Measurements from ENCODE around the gene SNRNP27. TPM values are rescaled to one million over a fixed set of nuclear protein-coding genes. Genes with fewer than 3 reads are reported as not detected.
A peak's percentile ranks its signal among the peaks of the same experiment; 100 is the strongest.

SNRNP27 gene
- total RNA-seq, 5 donors from 2014 or later (not counting 1 experiment from before 2014, with no cell fraction given) = 38.3 to 51.1 (median 42.0) TPM

GRCh38 chr2:69933839-69934613 lies 40.3 kb downstream of the SNRNP27 start:
- no peak for DNase-seq
- Histone ChIP-seq H3K4me3 (ENCODE audit: control insufficient read depth in 1 of 2, extremely low read depth in 1 of 2, low read length in 1 of 2) (no peak overlapping the region), H3K27ac (ENCODE audit: low read length) (no peak overlapping the region), H3K36me3 (ENCODE audit: control insufficient read depth in 2 of 2, extremely low read depth in 1 of 2, insufficient read depth in 1 of 2, low read length in 1 of 2) (peaks cover 21 to 48% of the 10 kb centered on the region in 2 donors), H3K27me3 (replicated peaks in 1 of 2; ENCODE audit: control insufficient read depth in 2 of 2, extremely low read depth in 1 of 2, insufficient read depth in 2 of 2, low read length in 1 of 2) (no peaks in the 10 kb centered on the region), H3K9me3 (no peaks in the 10 kb centered on the region), H3K4me1 (ENCODE audit: control insufficient read depth in 1 of 2, extremely low read depth in 1 of 2, insufficient read depth in 2 of 2, low read length in 2 of 2) (peaks cover 0 to 8% of the 10 kb centered on the region in 2 experiments)
- H3K27ac Mint-ChIP-seq = peak overlapping the region; percentile 7 to 72
- WGBS (ENCODE audit: insufficient coverage) = 63% methylated on average over 3 of the region's 4 CpGs
- ChIA-PET CTCF (interaction anchor here (0.5 to 1.4 kb wide), 2 partner anchors 19 to 558 kb away, joined by 4 read pairs; partner anchors contain the start of gene MXD1 (in 1 of the 2)), POLR2A (interaction anchor here (0.6 kb wide), 2 partner anchors 177 to 354 kb away, joined by 3 read pairs; no protein-coding TSS in a partner anchor)
- ATAC-seq (replicated peaks in 1 of 4) = no peak
- no peak overlapping the region for H3K4me3 Mint-ChIP-seq
- no peaks in the 10 kb centered on the region for H3K9me3 Mint-ChIP-seq
- H3K36me3 Mint-ChIP-seq = peaks cover 56% of the 10 kb centered on the region
- peaks cover 26 to 35% (median 29%) of the 10 kb centered on the region in 3 donors for H3K4me1 Mint-ChIP-seq
- no peaks in the 10 kb centered on the region for H3K27me3 Mint-ChIP-seq

GRCh38 chr2:69934614-69934908 lies 40.8 kb downstream of the SNRNP27 start:
- Histone ChIP-seq H3K36me3 (ENCODE audit: control insufficient read depth in 2 of 2, extremely low read depth in 1 of 2, insufficient read depth in 1 of 2, low read length in 1 of 2) (peaks cover 22 to 47% of the 10 kb centered on the region in 2 donors), H3K4me3 (ENCODE audit: control insufficient read depth in 1 of 2, extremely low read depth in 1 of 2, low read length in 1 of 2) (no peak overlapping the region), H3K27ac (ENCODE audit: low read length) (no peak overlapping the region), H3K27me3 (replicated peaks in 1 of 2; ENCODE audit: control insufficient read depth in 2 of 2, extremely low read depth in 1 of 2, insufficient read depth in 2 of 2, low read length in 1 of 2) (no peaks in the 10 kb centered on the region), H3K4me1 (ENCODE audit: control insufficient read depth in 1 of 2, extremely low read depth in 1 of 2, insufficient read depth in 2 of 2, low read length in 2 of 2) (peaks cover 0 to 8% of the 10 kb centered on the region in 2 experiments), H3K9me3 (no peaks in the 10 kb centered on the region)
- ATAC-seq (replicated peaks in 1 of 4) = no peak
- peaks cover 23 to 32% (median 29%) of the 10 kb centered on the region in 3 donors for H3K4me1 Mint-ChIP-seq
- peak overlapping the region; percentile 7 to 72 for H3K27ac Mint-ChIP-seq
- ChIA-PET POLR2A (interaction anchor here in 1 of 2 donors (0.6 kb wide), 1 partner anchor 354 kb away, joined by 3 read pairs; no protein-coding TSS in a partner anchor), CTCF (interaction anchor here (0.5 to 1.4 kb wide), 2 partner anchors 20 to 559 kb away, joined by 4 read pairs; partner anchors contain the start of gene MXD1 (in 1 of the 2))
- no peaks in the 10 kb centered on the region for H3K27me3 Mint-ChIP-seq
- no peak overlapping the region for H3K4me3 Mint-ChIP-seq
- no CpG with 5 or more reads among the region's 1 CpG for WGBS (ENCODE audit: insufficient coverage)
- H3K36me3 Mint-ChIP-seq = peaks cover 55% of the 10 kb centered on the region
- no peak for DNase-seq
- H3K9me3 Mint-ChIP-seq = no peaks in the 10 kb centered on the region

- Mint-ChIP-seq H3K36me3 (peaks cover 53% of the 10 kb centered on the region), H3K9me3 (no peaks in the 10 kb centered on the region), H3K4me1 (peaks cover 24 to 30% (median 26%) of the 10 kb centered on the region in 3 donors), H3K4me3 (no peak overlapping the region), H3K27ac (no peak overlapping the region), H3K27me3 (no peaks in the 10 kb centered on the region)
- Histone ChIP-seq H3K4me3 (ENCODE audit: control insufficient read depth in 1 of 2, extremely low read depth in 1 of 2, low read length in 1 of 2) (no peak overlapping the region), H3K36me3 (ENCODE audit: control insufficient read depth in 2 of 2, extremely low read depth in 1 of 2, insufficient read depth in 1 of 2, low read length in 1 of 2) (peaks cover 25 to 52% of the 10 kb centered on the region in 2 donors), H3K27ac (ENCODE audit: low read length) (no peak overlapping the region), H3K27me3 (replicated peaks in 1 of 2; ENCODE audit: control insufficient read depth in 2 of 2, extremely low read depth in 1 of 2, insufficient read depth in 2 of 2, low read length in 1 of 2) (no peaks in the 10 kb centered on the region), H3K4me1 (ENCODE audit: control insufficient read depth in 1 of 2, extremely low read depth in 1 of 2, insufficient read depth in 2 of 2, low read length in 2 of 2) (peaks cover 0 to 8% of the 10 kb centered on the region in 2 experiments), H3K9me3 (no peaks in the 10 kb centered on the region)
- 93% methylated on average over 3 of the region's 5 CpGs for WGBS (ENCODE audit: insufficient coverage)
- ATAC-seq (replicated peaks in 1 of 4) (no peak), DNase-seq (no peak)
- POLR2A ChIA-PET = no interaction called here
- CTCF ChIA-PET = interaction anchor here in 1 of 2 donors (1.4 kb wide), 1 partner anchor 20 kb away, joined by 4 read pairs; the partner anchor contains the start of gene MXD1
Measured at GRCh38 chr2:69935011-69935410, 41.3 kb downstream of the SNRNP27 start.

GRCh38 chr2:69936906-69937305 lies 43.1 kb downstream of the SNRNP27 start:
- H3K36me3 ChIP-seq (ENCODE audit: control insufficient read depth in 2 of 2, extremely low read depth in 1 of 2, insufficient read depth in 1 of 2, low read length in 1 of 2) = peaks cover 25 to 65% of the 10 kb centered on the region in 2 donors
- ATAC-seq (replicated peaks in 1 of 4) = no peak
- H3K9me3 ChIP-seq = no peaks in the 10 kb centered on the region
- 93% methylated on average over 11 of the region's 11 CpGs for WGBS (ENCODE audit: insufficient coverage)
- peak overlapping the region in 1 of 2 donors; percentile 23 for H3K27ac Mint-ChIP-seq
- ChIA-PET POLR2A (no interaction called here), CTCF (interaction anchor here in 1 of 2 donors (0.6 kb wide), 1 partner anchor 14 kb away, joined by 3 read pairs; no protein-coding TSS in a partner anchor)
- DNase-seq = no peak
- H3K4me1 Mint-ChIP-seq = peaks cover 12 to 21% (median 17%) of the 10 kb centered on the region in 3 donors
- H3K27me3 ChIP-seq (replicated peaks in 1 of 2; ENCODE audit: control insufficient read depth in 2 of 2, extremely low read depth in 1 of 2, insufficient read depth in 2 of 2, low read length in 1 of 2) = no peaks in the 10 kb centered on the region
- H3K4me3 ChIP-seq (ENCODE audit: control insufficient read depth in 1 of 2, extremely low read depth in 1 of 2, low read length in 1 of 2) = no peak overlapping the region
- H3K36me3 Mint-ChIP-seq = peaks cover 60% of the 10 kb centered on the region
- no peaks in the 10 kb centered on the region for H3K9me3 Mint-ChIP-seq
- H3K27me3 Mint-ChIP-seq = no peaks in the 10 kb centered on the region
- no peak overlapping the region for H3K4me3 Mint-ChIP-seq
- no peak overlapping the region for H3K27ac ChIP-seq (ENCODE audit: low read length)
- peaks cover 0 to 5% of the 10 kb centered on the region in 2 experiments for H3K4me1 ChIP-seq (ENCODE audit: control insufficient read depth in 1 of 2, extremely low read depth in 1 of 2, insufficient read depth in 2 of 2, low read length in 2 of 2)

- POLR2A ChIA-PET = no interaction called here
- Mint-ChIP-seq H3K27ac (no peak overlapping the region), H3K27me3 (no peaks in the 10 kb centered on the region), H3K4me3 (no peak overlapping the region), H3K36me3 (peaks cover 65% of the 10 kb centered on the region), H3K9me3 (no peaks in the 10 kb centered on the region), H3K4me1 (peaks cover 6 to 15% (median 13%) of the 10 kb centered on the region in 3 donors)
- Histone ChIP-seq H3K36me3 (ENCODE audit: control insufficient read depth in 2 of 2, extremely low read depth in 1 of 2, insufficient read depth in 1 of 2, low read length in 1 of 2) (peaks cover 25 to 69% of the 10 kb centered on the region in 2 donors), H3K4me1 (ENCODE audit: control insufficient read depth in 1 of 2, extremely low read depth in 1 of 2, insufficient read depth in 2 of 2, low read length in 2 of 2) (no peaks in the 10 kb centered on the region), H3K27me3 (replicated peaks in 1 of 2; ENCODE audit: control insufficient read depth in 2 of 2, extremely low read depth in 1 of 2, insufficient read depth in 2 of 2, low read length in 1 of 2) (no peaks in the 10 kb centered on the region), H3K27ac (ENCODE audit: low read length) (no peak overlapping the region), H3K4me3 (ENCODE audit: control insufficient read depth in 1 of 2, extremely low read depth in 1 of 2, low read length in 1 of 2) (no peak overlapping the region), H3K9me3 (no peaks in the 10 kb centered on the region)
- 95% methylated on average over 13 of the region's 14 CpGs for WGBS (ENCODE audit: insufficient coverage)
- CTCF ChIA-PET = no interaction called here
- DNase-seq (no peak), ATAC-seq (replicated peaks in 1 of 4) (no peak)
Measured at GRCh38 chr2:69937968-69938367, 44.2 kb downstream of the SNRNP27 start.

GRCh38 chr2:69939722-69940121 lies 46.0 kb downstream of the SNRNP27 start:
- ChIA-PET POLR2A (interaction anchor here in 1 of 2 donors (0.6 kb wide), 1 partner anchor 129 kb away, joined by 8 read pairs; no protein-coding TSS in a partner anchor), CTCF (no interaction called here)
- Mint-ChIP-seq H3K9me3 (no peaks in the 10 kb centered on the region), H3K4me1 (peaks cover 0 to 8% (median 4%) of the 10 kb centered on the region in 3 donors), H3K4me3 (no peak overlapping the region), H3K27ac (no peak overlapping the region), H3K27me3 (no peaks in the 10 kb centered on the region), H3K36me3 (peaks cover 68% of the 10 kb centered on the region)
- no peaks in the 10 kb centered on the region for H3K4me1 ChIP-seq (ENCODE audit: control insufficient read depth in 1 of 2, extremely low read depth in 1 of 2, insufficient read depth in 2 of 2, low read length in 2 of 2)
- H3K36me3 ChIP-seq (ENCODE audit: control insufficient read depth in 2 of 2, extremely low read depth in 1 of 2, insufficient read depth in 1 of 2, low read length in 1 of 2) = peaks cover 25 to 70% of the 10 kb centered on the region in 2 donors
- no peaks in the 10 kb centered on the region for H3K27me3 ChIP-seq (replicated peaks in 1 of 2; ENCODE audit: control insufficient read depth in 2 of 2, extremely low read depth in 1 of 2, insufficient read depth in 2 of 2, low read length in 1 of 2)
- 96% methylated on average over 11 of the region's 14 CpGs for WGBS (ENCODE audit: insufficient coverage)
- H3K9me3 ChIP-seq = no peaks in the 10 kb centered on the region
- H3K4me3 ChIP-seq (ENCODE audit: control insufficient read depth in 1 of 2, extremely low read depth in 1 of 2, low read length in 1 of 2) = no peak overlapping the region
- H3K27ac ChIP-seq (ENCODE audit: low read length) = no peak overlapping the region
- ATAC-seq (replicated peaks in 1 of 4) (no peak), DNase-seq (no peak)

Measured in T-cell (primary cell).